GM12878 (cell line): ENCODE data around the gene ERAS. TPM values are rescaled to one million over a fixed set of nuclear protein-coding genes. Genes with fewer than 3 reads are reported as not detected.

Source experiments
- BACH1 ChIP-seq: fragments of 450-650 bp; IDR thresholded peaks from 2 replicates; pipeline ENCODE4 v1.6.1; 2017; ENCODE audit warnings: mild to moderate bottlenecking, borderline replicate concordance
- CHD4 ChIP-seq: fragments of 200-600 bp; sonication (generic); IDR thresholded peaks from 2 replicates; pipeline ENCODE4 v1.6.1; 2016; ENCODE audit warnings: mild to moderate bottlenecking
- EGR1 ChIP-seq, 2 experiments: IDR thresholded peaks; 1 replicate in 1 of 2; 2 replicates in 1 of 2; pipeline ENCODE4 v1.6.1; 2011 to 2012; ENCODE audit warnings: low read depth in 2 of 2, low read length in 2 of 2, borderline replicate concordance in 1 of 2, mild to moderate bottlenecking in 1 of 2, moderate library complexity in 1 of 2
- FOXM1 ChIP-seq: IDR thresholded peaks from 2 replicates; pipeline ENCODE4 v1.6.1; 2012; ENCODE audit warnings: low read depth, mild to moderate bottlenecking, inconsistent platforms, low read length, moderate library complexity
- KAT2A ChIP-seq: conservative IDR thresholded peaks from 2 replicates; pipeline ENCODE4 v1.6.1; 2011; ENCODE audit warnings: low read depth, low read length; ENCODE audit not compliant: control insufficient read depth
- NKRF ChIP-seq: fragments of 450-650 bp; conservative IDR thresholded peaks from 2 replicates; pipeline ENCODE4 v1.6.1; 2017; ENCODE audit warnings: mild to moderate bottlenecking, moderate library complexity
- PBX3 ChIP-seq: IDR thresholded peaks from 2 replicates; pipeline ENCODE4 v1.6.1; 2011; ENCODE audit warnings: mild to moderate bottlenecking, low read depth, low read length, moderate library complexity; ENCODE audit not compliant: insufficient replicate concordance
- PKNOX1 ChIP-seq: fragments of 450-650 bp; IDR thresholded peaks from 2 replicates; pipeline ENCODE4 v1.6.1; 2016; ENCODE audit warnings: mild to moderate bottlenecking
- SIX5 ChIP-seq: IDR thresholded peaks from 2 replicates; pipeline ENCODE4 v1.6.1; 2011; ENCODE audit warnings: mild to moderate bottlenecking, low read depth, low read length, moderate library complexity; ENCODE audit not compliant: severe bottlenecking
- SMAD1 ChIP-seq: fragments of 450-650 bp; IDR thresholded peaks from 2 replicates; pipeline ENCODE4 v1.6.1; 2018; ENCODE audit warnings: mild to moderate bottlenecking, low read depth; ENCODE audit not compliant: partially characterized antibody
- SUPT20H ChIP-seq: IDR thresholded peaks from 2 replicates; pipeline ENCODE4 v1.6.1; 2011; ENCODE audit warnings: low read depth, mild to moderate bottlenecking, low read length, moderate library complexity, borderline replicate concordance; ENCODE audit not compliant: control insufficient read depth
- ZNF622 ChIP-seq: fragments of 450-650 bp; IDR thresholded peaks from 2 replicates; pipeline ENCODE4 v1.6.1; 2017; ENCODE audit warnings: mild to moderate bottlenecking, inconsistent platforms
- polyA plus RNA-seq, 11 experiments: library from polyadenylated mRNA; depleted of rRNA in 4 of 11; unstranded in 6 of 11; stranded (reverse) in 5 of 11; fragments of >200 nt; fragmentation: Nextera tagmentation in 4 of 11; fragmentation: Illumina TruSeq in 1 of 11; extraction: Ambion mirVana in 4 of 11; extraction: Trizol in 1 of 11; gene quantifications; 1 replicate in 1 of 11; 2 replicates in 10 of 11; pipeline versions ENCODE4 v1.2.1 to v1.2.3, GENCODE V29; 2011 to 2016; ENCODE audit warnings: inconsistent platforms in 2 of 11, missing spikeins in 2 of 11, low read depth in 1 of 11
- total RNA-seq, 4 experiments: library from RNA; depleted of rRNA in 3 of 4; stranded (reverse); fragments of >200 nt in 3 of 4; fragmentation: Illumina TruSeq in 1 of 4; extraction: Trizol in 1 of 4; gene quantifications; 2 replicates each; pipeline versions ENCODE4 v1.2.1 to v1.2.3, GENCODE V29; 2013 to 2021

Gene ERAS
- total and polyA plus RNA-seq, 10 of the 15 experiments (the other 5 are each of a cell fraction or from before 2014, with no cell fraction given), result not detected

GRCh38 chrX:48839686-48840085 lies 13.4 kb downstream of the ERAS start (continued):
- no peak for TF ChIP-seq SIX5
- TF ChIP-seq PKNOX1, result no peak
- no peak for TF ChIP-seq KAT2A
- TF ChIP-seq SMAD1, result no peak
- TF ChIP-seq CHD4, result no peak
- TF ChIP-seq NKRF, result no peak
- TF ChIP-seq ZNF622, result no peak
- TF ChIP-seq EGR1 (IDR thresholded peaks at IDR 0.05; ENCODE audit: borderline replicate concordance in 1 of 2, low read depth in 2 of 2, low read length in 2 of 2), result no peak
- no peak for TF ChIP-seq PBX3
- no peak for TF ChIP-seq BACH1
- TF ChIP-seq FOXM1, result no peak
- TF ChIP-seq SUPT20H, result no peak
